GM12873 (cell line): Measurements from ENCODE around the gene TUT1.

Experiments used
- TF ChIP-seq, protein P1 (sequence below): IDR thresholded peaks from 2 replicates; pipeline ENCODE4 v1.5.1; 2012; ENCODE audit warnings: low read depth, mild to moderate bottlenecking, moderate library complexity, low read length, control low read depth; ENCODE audit not compliant: insufficient read depth; ENCODE audit errors: missing control alignments

Gene TUT1, protein sequence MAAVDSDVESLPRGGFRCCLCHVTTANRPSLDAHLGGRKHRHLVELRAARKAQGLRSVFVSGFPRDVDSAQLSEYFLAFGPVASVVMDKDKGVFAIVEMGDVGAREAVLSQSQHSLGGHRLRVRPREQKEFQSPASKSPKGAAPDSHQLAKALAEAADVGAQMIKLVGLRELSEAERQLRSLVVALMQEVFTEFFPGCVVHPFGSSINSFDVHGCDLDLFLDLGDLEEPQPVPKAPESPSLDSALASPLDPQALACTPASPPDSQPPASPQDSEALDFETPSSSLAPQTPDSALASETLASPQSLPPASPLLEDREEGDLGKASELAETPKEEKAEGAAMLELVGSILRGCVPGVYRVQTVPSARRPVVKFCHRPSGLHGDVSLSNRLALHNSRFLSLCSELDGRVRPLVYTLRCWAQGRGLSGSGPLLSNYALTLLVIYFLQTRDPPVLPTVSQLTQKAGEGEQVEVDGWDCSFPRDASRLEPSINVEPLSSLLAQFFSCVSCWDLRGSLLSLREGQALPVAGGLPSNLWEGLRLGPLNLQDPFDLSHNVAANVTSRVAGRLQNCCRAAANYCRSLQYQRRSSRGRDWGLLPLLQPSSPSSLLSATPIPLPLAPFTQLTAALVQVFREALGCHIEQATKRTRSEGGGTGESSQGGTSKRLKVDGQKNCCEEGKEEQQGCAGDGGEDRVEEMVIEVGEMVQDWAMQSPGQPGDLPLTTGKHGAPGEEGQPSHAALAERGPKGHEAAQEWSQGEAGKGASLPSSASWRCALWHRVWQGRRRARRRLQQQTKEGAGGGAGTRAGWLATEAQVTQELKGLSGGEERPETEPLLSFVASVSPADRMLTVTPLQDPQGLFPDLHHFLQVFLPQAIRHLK

DNA sequence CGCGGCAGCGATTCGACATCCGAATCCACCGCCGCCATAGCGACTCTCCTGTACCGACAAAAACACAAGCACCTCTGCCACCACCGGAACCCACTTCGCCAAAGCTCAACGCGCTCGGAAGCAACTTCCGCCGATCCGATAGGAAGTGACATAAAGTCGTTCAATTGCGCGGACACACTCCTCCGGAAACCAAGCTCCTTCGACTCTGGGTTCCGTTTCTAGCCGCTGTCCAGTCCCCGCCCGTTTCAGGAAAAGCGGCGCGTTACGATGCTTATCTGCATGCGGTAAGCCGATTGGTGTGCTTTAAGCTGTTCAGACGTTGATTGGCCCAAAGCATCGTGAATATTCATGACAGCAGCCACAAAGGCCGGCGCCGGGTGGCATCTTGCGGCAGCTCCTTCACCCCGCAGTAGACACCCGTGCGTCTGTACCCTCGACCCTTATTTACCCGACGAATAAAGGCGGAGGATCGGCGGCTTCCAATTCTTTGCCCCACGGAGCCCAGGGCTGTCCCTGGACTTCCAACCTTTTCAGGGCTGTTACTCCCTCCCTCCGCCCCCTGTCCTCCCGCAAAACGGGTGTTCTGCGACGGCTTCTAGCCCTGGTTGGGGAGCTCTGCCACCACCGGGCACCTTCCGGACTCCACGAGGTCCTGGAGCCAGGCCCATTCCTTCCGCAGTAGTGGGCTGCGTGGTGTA lies at the start of gene TUT1:
TUT1 (minus strand) TSS at position 76 of the 698 bp plus-strand sequence; CDS start at position 38, 38 bp downstream.
- TF ChIP-seq, protein P1, sequence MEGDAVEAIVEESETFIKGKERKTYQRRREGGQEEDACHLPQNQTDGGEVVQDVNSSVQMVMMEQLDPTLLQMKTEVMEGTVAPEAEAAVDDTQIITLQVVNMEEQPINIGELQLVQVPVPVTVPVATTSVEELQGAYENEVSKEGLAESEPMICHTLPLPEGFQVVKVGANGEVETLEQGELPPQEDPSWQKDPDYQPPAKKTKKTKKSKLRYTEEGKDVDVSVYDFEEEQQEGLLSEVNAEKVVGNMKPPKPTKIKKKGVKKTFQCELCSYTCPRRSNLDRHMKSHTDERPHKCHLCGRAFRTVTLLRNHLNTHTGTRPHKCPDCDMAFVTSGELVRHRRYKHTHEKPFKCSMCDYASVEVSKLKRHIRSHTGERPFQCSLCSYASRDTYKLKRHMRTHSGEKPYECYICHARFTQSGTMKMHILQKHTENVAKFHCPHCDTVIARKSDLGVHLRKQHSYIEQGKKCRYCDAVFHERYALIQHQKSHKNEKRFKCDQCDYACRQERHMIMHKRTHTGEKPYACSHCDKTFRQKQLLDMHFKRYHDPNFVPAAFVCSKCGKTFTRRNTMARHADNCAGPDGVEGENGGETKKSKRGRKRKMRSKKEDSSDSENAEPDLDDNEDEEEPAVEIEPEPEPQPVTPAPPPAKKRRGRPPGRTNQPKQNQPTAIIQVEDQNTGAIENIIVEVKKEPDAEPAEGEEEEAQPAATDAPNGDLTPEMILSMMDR, result no peak

DNA sequence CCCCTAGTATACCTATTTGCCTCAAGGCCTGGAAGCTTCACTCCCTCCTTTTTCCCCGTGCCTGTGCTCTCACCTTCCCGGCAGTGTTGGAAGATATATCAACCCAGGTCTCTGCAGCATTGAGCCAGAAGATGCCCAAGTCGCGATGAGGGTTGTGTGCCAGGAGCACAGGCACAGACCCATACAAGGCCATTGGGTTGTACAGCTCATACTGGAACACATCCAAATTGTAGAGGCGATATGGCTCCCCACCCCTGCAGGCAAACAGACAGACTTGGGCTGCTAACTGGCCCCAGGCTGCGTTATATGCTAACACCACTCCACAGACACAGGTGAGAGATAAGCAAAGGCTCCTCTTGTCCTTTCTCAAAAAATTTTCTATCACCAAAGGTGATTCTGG lies 41.2 kb upstream of the TUT1 start:
- TF ChIP-seq, protein P1, result no peak

DNA sequence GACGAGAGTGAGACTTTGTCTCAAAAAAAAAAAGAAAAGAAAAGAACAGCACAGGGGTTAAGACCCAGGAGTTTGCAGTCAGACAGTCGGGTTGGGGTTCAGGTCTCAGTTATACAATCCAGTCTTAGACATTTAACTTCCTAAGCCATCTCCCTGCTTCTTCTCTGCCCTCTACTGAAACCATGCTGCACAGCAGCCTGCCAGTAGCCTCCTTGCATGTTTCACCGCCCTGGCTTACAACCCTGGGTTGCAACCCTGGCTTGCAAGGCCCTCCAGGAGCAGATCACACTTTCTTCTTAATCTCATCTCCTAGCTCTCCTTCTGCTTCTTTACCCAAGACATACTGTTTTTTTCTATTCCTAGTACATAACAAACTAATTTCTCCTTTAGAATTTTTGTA lies 36.4 kb upstream of the TUT1 start:
- TF ChIP-seq, protein P1, result no peak

DNA sequence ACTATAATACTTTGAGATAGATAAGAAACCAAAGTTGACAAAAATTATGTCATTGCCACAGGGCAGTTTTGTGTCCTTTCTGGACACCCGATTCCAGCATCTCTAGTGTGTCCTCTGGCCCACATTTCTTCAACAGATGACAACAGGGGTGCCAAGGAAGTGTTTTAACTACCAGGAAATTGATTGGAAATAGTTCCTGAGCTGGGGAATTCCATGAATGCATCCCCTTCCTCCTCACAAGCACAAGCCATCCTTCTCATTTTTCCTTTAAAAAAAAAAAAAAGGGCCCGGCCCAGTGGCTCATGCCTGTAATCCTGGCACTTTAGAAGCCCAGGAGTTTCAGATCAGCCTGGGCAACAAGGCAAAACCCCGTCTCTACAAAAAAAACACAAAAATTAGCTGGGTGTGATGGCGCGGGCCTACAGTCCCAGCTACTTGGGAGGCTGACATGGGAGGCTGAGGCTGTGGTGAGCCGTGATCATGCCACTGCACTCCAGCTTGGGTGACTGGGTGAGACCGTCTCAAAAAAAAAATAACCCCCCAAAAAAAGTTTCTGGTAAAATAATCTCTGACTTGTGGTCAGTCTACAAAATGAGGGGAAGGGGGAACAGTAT lies 31.3 kb upstream of the TUT1 start:
- TF ChIP-seq, protein P1, result no peak

DNA sequence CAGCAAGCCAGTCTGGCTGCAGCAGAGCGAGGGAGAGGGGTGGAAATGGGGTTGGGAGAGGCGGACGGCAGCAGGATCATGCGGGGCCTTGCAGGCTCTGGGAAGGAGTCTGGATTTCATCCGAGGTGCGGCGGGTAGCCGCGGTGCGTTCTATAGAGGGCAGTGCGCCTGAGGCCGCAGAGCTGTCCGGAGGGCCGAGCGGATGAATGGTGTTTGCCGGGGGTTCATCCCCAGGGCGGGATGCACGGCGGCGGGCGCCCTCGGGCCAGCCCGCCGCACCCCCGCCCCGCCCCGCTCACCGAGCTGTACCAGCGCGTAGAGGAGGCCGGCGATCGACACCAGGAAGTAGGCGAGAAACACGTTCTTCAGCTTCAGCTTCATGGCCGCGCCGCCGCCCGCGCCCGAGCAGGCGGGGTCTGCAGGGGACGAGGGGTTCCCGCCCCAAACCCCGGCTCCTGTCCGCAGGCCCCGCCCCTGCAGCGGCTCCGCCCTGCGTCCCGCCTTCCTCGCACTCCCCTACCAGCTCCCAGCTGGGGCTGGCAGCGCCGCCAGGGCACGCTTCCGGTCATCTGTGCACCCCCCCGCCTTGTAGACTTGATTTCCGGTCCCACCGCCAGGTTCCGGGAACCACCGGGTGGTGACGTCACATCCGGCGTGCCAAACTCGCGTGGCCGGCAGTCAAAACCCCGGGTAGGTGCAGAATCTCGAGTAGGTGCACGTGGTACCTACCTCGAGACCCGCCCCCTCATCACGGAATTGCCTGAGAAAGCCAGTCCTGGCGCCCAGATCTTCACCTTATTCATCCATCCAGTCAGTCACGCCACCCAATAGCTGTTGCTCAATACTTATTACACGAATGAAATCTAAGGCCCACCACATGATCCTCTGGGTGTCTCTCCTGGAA lies 30.5 kb upstream of the TUT1 start, which contains the start of gene B3GAT3:
B3GAT3 (minus strand) TSS at position 420 of the 904 bp plus-strand sequence; CDS start at position 381, 39 bp downstream.
- TF ChIP-seq, protein P1, result no peak

DNA sequence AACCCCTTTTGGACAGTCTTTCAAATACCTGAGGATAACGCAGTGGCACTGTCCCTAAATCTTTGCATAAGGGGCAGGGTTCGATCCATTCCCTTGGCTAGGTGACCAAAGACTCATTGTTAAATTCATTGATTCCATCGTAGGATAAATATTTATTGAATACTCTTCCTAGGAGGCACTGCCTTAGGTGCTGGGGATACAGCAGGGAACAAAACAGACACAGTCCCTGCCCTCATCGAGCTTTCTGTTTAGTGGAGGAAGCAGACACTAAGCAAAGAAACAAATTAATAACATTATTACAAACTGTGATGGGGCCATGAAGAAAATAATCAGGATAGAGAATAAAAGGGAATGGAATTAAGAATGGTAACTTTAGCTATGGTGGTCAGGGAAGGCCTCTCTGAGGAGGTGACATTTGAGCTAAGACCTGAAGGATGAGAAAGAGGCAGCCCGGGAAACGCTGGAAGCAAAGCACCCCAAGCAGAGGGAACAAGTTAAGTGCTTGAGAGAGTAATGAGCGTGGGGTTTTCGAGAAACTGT lies 29.8 kb upstream of the TUT1 start:
- TF ChIP-seq, protein P1, result no peak
